CD14-positive monocyte (primary cell): ENCODE results near the gene FLII. TPM values are rescaled to one million over a fixed set of nuclear protein-coding genes. Genes with fewer than 3 reads are reported as not detected.
A peak's percentile ranks its signal among the peaks of the same experiment; 100 is the strongest.

ENCODE experiments used
- DNase-seq, 3 donors: peaks; one replicate each; pipeline ENCODE4 v3.0.0-alpha.2; 2011 to 2022
- H2AFZ ChIP-seq: 2 replicates; pipeline ENCODE4 v1.6.0; 2012; ENCODE audit warnings: mild to moderate bottlenecking, low read depth, low read length, inconsistent platforms; ENCODE audit not compliant: insufficient read depth, poor library complexity, severe bottlenecking
- H3K27ac ChIP-seq, 2 donors: 1 replicate in 1 of 2; 2 replicates in 1 of 2; pipeline ENCODE4 v1.5.1; 2012 to 2013; ENCODE audit warnings: low read length in 2 of 2, control low read depth in 1 of 2, inconsistent platforms in 1 of 2, low read depth in 1 of 2, mild to moderate bottlenecking in 1 of 2
- H3K27me3 ChIP-seq, 2 donors: one replicate each; pipeline versions ENCODE4 v1.6.0 to v1.6.1; 2011 to 2013; ENCODE audit warnings: low read length in 2 of 2; ENCODE audit not compliant: control insufficient read depth in 2 of 2, insufficient read depth in 2 of 2
- H3K36me3 ChIP-seq, 2 donors: replicated peaks in 1 of 2; 1 replicate in 1 of 2; 2 replicates in 1 of 2; pipeline versions ENCODE4 v1.5.1 to v1.6.1; 2012 to 2013; ENCODE audit warnings: low read length in 2 of 2, control low read depth in 1 of 2, inconsistent platforms in 1 of 2, mild to moderate bottlenecking in 1 of 2; ENCODE audit not compliant: insufficient read depth in 2 of 2, control insufficient read depth in 1 of 2
- H3K4me1 ChIP-seq, 2 donors: 1 replicate in 1 of 2; 2 replicates in 1 of 2; pipeline versions ENCODE4 v1.5.1 to v1.6.1; 2012 to 2013; ENCODE audit warnings: low read length in 2 of 2, control low read depth in 1 of 2, inconsistent platforms in 1 of 2, mild to moderate bottlenecking in 1 of 2, moderate library complexity in 1 of 2; ENCODE audit not compliant: insufficient read depth in 2 of 2, control insufficient read depth in 1 of 2
- H3K4me2 ChIP-seq: replicated peaks from 2 replicates; pipeline ENCODE3; 2012; ENCODE audit warnings: low read length, moderate library complexity, mild to moderate bottlenecking; ENCODE audit not compliant: poor library complexity, severe bottlenecking; ENCODE audit errors: extremely low read depth
- H3K4me3 ChIP-seq, 3 experiments: fragments of 200-600 bp in 1 of 3; sonication (generic) in 1 of 3; replicated peaks in 1 of 3; 1 replicate in 2 of 3; 2 replicates in 1 of 3; pipeline ENCODE4 v1.5.1; 2011 to 2013; ENCODE audit warnings: low read length in 3 of 3, mild to moderate bottlenecking in 3 of 3, control low read depth in 2 of 3, low read depth in 2 of 3, inconsistent platforms in 1 of 3, moderate library complexity in 1 of 3
- H3K79me2 ChIP-seq: 2 replicates; pipeline ENCODE4 v1.6.0; 2012; ENCODE audit warnings: mild to moderate bottlenecking, control low read depth, inconsistent platforms, low read length, moderate library complexity; ENCODE audit not compliant: insufficient read depth
- H3K9ac ChIP-seq: 2 replicates; pipeline ENCODE4 v1.6.0; 2017; ENCODE audit warnings: low read length, mild to moderate bottlenecking; ENCODE audit not compliant: insufficient read depth, poor library complexity, severe bottlenecking
- H3K9me3 ChIP-seq, 2 donors: replicated peaks in 1 of 2; 1 replicate in 1 of 2; 2 replicates in 1 of 2; pipeline versions ENCODE4 v1.5.1 to v1.6.1; 2012 to 2013; ENCODE audit warnings: low read length in 2 of 2, control low read depth in 1 of 2; ENCODE audit not compliant: control insufficient read depth in 1 of 2, insufficient read depth in 1 of 2
- H4K20me1 ChIP-seq: 2 replicates; pipeline ENCODE4 v1.6.0; 2012; ENCODE audit warnings: mild to moderate bottlenecking, low read length, control low read depth, moderate library complexity; ENCODE audit not compliant: insufficient read depth
- H3K27ac Mint-ChIP-seq, 7 donors: one replicate each; pipeline ENCODE4 v1.8.0; 2020; ENCODE audit warnings: mild to moderate bottlenecking in 7 of 7, mixed read lengths in 7 of 7, moderate library complexity in 6 of 7, inconsistent platforms in 2 of 7
- H3K27me3 Mint-ChIP-seq, 3 donors: one replicate each; pipeline ENCODE4 v1.8.0; 2021 to 2022; ENCODE audit warnings: low read depth in 3 of 3, mild to moderate bottlenecking in 3 of 3, mixed read lengths in 3 of 3, moderate library complexity in 3 of 3, inconsistent platforms in 1 of 3
- H3K36me3 Mint-ChIP-seq, 2 donors: one replicate each; pipeline ENCODE4 v1.8.0; 2020; ENCODE audit warnings: mixed read lengths in 2 of 2, inconsistent platforms in 1 of 2, mild to moderate bottlenecking in 1 of 2
- H3K4me1 Mint-ChIP-seq: one replicate; pipeline ENCODE4 v1.8.0; 2020; ENCODE audit warnings: mild to moderate bottlenecking, mixed read lengths
- H3K4me3 Mint-ChIP-seq, 2 donors: one replicate each; pipeline ENCODE4 v1.8.0; 2020; ENCODE audit warnings: mild to moderate bottlenecking in 2 of 2, mixed read lengths in 2 of 2, moderate library complexity in 1 of 2
- H3K9me3 Mint-ChIP-seq, 7 donors: one replicate each; pipeline ENCODE4 v1.8.0; 2020 to 2022; ENCODE audit warnings: mixed read lengths in 7 of 7, mild to moderate bottlenecking in 6 of 7, moderate library complexity in 6 of 7, inconsistent platforms in 2 of 7
- WGBS: methylation state at CpG from one replicate; pipeline ENCODE4 v1.1.5; 2013; ENCODE audit warnings: missing lambda C conversion rate; ENCODE audit not compliant: insufficient coverage; 5-methylcytosine and 5-hydroxymethylcytosine counted together
- intact Hi-C, 2 donors: fragments of 100-400 bp; cut with micrococcal nuclease; formaldehyde crosslinking; loops; one replicate each; pipeline versions ENCODE4 v1.15.0 to v1.15.1; 2023
- polyA plus RNA-seq, 3 donors: library from polyadenylated mRNA; depleted of rRNA in 1 of 3; unstranded in 2 of 3; stranded (reverse) in 1 of 3; fragments of 300-500 nt in 2 of 3; fragments of >200 nt in 1 of 3; fragmentation: Illumina TruSeq in 2 of 3; gene quantifications; 1 replicate in 2 of 3; 2 replicates in 1 of 3; pipeline ENCODE4 v1.2.3, GENCODE V29; 2012 to 2021
- TF ChIP-seq, protein P1 (sequence below): fragments of 200-600 bp; IDR thresholded peaks from one replicate; pipeline ENCODE4 v1.8.0; 2022; ENCODE audit warnings: antibody characterized with exemption, mild to moderate bottlenecking

The FLII gene
- polyA plus RNA-seq, 3 donors, result 145 to 724 (median 227) TPM

DNA sequence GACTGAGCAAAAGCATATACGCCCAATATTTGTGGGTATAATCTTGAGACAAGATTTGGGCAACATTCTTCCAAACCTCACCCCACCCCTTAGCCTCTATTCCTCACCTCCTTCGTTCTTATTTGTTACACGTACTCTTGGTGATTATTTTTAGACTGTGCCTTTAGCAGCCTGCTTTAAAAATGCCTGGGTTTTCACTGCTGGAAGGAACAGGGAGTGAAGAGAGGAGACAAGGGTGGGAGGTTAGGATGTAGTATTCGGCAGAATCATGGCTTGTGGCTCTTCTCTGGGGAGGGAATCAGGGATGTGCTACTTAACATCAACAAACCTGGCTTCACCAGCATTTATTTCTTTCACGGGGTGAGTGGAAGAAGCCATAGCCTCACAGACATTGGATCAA lies 63.3 kb downstream of the FLII start:
- Histone ChIP-seq H4K20me1 (peaks cover 100% of the 10 kb centered on the region), H3K27ac (no peak overlapping the region), H3K4me2 (no peak overlapping the region), H3K79me2 (peaks cover 97% of the 10 kb centered on the region), H3K4me1 (peaks cover 0 to 7% of the 10 kb centered on the region in 2 donors), H3K9me3 (no peaks in the 10 kb centered on the region), H3K9ac (no peak overlapping the region), H3K4me3 (no peak overlapping the region), H3K36me3 (peaks cover 64 to 89% of the 10 kb centered on the region in 2 donors), H3K27me3 (no peaks in the 10 kb centered on the region), H2AFZ (no peak overlapping the region)
- Mint-ChIP-seq H3K4me3 (no peak overlapping the region), H3K9me3 (no peaks in the 10 kb centered on the region), H3K36me3 (peaks cover 60 to 90% of the 10 kb centered on the region in 2 donors), H3K27me3 (no peaks in the 10 kb centered on the region), H3K4me1 (peaks cover 15% of the 10 kb centered on the region), H3K27ac (peak overlapping the region in 2 of 7 donors; percentile 7 to 21)
- WGBS, result no CpG with 5 or more reads among the region's 5 CpGs
- TF ChIP-seq, protein P1, sequence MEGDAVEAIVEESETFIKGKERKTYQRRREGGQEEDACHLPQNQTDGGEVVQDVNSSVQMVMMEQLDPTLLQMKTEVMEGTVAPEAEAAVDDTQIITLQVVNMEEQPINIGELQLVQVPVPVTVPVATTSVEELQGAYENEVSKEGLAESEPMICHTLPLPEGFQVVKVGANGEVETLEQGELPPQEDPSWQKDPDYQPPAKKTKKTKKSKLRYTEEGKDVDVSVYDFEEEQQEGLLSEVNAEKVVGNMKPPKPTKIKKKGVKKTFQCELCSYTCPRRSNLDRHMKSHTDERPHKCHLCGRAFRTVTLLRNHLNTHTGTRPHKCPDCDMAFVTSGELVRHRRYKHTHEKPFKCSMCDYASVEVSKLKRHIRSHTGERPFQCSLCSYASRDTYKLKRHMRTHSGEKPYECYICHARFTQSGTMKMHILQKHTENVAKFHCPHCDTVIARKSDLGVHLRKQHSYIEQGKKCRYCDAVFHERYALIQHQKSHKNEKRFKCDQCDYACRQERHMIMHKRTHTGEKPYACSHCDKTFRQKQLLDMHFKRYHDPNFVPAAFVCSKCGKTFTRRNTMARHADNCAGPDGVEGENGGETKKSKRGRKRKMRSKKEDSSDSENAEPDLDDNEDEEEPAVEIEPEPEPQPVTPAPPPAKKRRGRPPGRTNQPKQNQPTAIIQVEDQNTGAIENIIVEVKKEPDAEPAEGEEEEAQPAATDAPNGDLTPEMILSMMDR, result no peak
- no peak for DNase-seq
- intact Hi-C loops, result no loop called here

Other genes starting within 250 kb of the FLII start
- 10 to 100 TPM; 41.3 to 50.8 (median 44.9) TPM for gene ATPAF2, start 219.6 kb downstream of the FLII start, polyA plus RNA-seq
- 1 to 10 TPM; 4.1 to 6.0 (median 4.4) TPM for gene GID4, start 219.3 kb downstream of the FLII start, polyA plus RNA-seq
- gene DRG2, start 170.8 kb downstream of the FLII start, polyA plus RNA-seq, result 10 to 100 TPM; 26.9 to 36.1 (median 32.0) TPM
- 1 to 10 TPM in 1 of 3 donors, under 1 TPM in 2; 0.31 to 4.4 (median 0.56) TPM for gene MYO15A, start 150.0 kb downstream of the FLII start, polyA plus RNA-seq
- gene ALKBH5, start 74.9 kb downstream of the FLII start, polyA plus RNA-seq, result 10 to 100 TPM; 50.4 to 79.1 (median 78.9) TPM
- 10 to 100 TPM in 1 of 3 donors, under 1 TPM in 2; 0.52 to 10.8 (median 0.76) TPM for gene LLGL1, start 33.1 kb downstream of the FLII start, polyA plus RNA-seq
- 1 to 10 TPM; 3.5 to 6.1 (median 4.9) TPM for gene MIEF2, start 1.9 kb upstream of the FLII start, polyA plus RNA-seq
- 10 to 100 TPM; 15.2 to 25.6 (median 22.3) TPM for gene TOP3A, start 56.3 kb upstream of the FLII start, polyA plus RNA-seq
- 10 to 100 TPM in 1 of 3 donors, 1 to 10 TPM in 2; 2.4 to 24.4 (median 5.3) TPM for gene SMCR8, start 56.6 kb upstream of the FLII start, polyA plus RNA-seq
- gene SHMT1, start 104.8 kb upstream of the FLII start, polyA plus RNA-seq, result 10 to 100 TPM in 2 of 3 donors, 1 to 10 TPM in 1; 4.2 to 17.9 (median 16.6) TPM
- gene EVPLL, start 119.0 kb upstream of the FLII start, polyA plus RNA-seq, result not detected
- gene LGALS9C, start 218.1 kb upstream of the FLII start, polyA plus RNA-seq, result under 1 TPM in 2 of 3 donors, not detected in 1; 0.12 to 0.39 TPM